Stomach (tissue), 9 donors: Measurements from ENCODE around the gene CPLANE2. TPM values are rescaled to one million over a fixed set of nuclear protein-coding genes. Genes with fewer than 3 reads are reported as not detected.

Experiments
- DNase-seq, 2 donors: peaks; one replicate each; pipeline versions ENCODE4 v3.0.0 to v3.0.0-alpha.2; 2013 to 2019
- H3K27ac ChIP-seq, 5 donors: fragments of 200-600 bp in 4 of 5; sonication (generic) in 4 of 5; one replicate each; pipeline ENCODE4 v1.5.1; 2013 to 2019; ENCODE audit warnings: mild to moderate bottlenecking in 1 of 5, moderate library complexity in 1 of 5
- H3K27me3 ChIP-seq, 3 donors: fragments of 200-600 bp; sonication (generic); one replicate each; pipeline ENCODE4 v1.5.1; 2017 to 2019; ENCODE audit warnings: mixed run types in 1 of 3
- H3K36me3 ChIP-seq, 4 donors: fragments of 200-600 bp; sonication (generic); 1 replicate in 3 of 4; 2 replicates in 1 of 4; pipeline ENCODE4 v1.5.1; 2016 to 2019
- H3K4me1 ChIP-seq, 4 donors: fragments of 200-600 bp; sonication (generic); one replicate each; pipeline ENCODE4 v1.5.1; 2016 to 2019
- H3K4me3 ChIP-seq, 4 donors: fragments of 200-600 bp; sonication (generic) in 3 of 4; one replicate each; pipeline ENCODE4 v1.5.1; 2016 to 2019; ENCODE audit warnings: mild to moderate bottlenecking in 1 of 4
- H3K9me3 ChIP-seq, 4 donors: fragments of 200-600 bp; sonication (generic); one replicate each; pipeline ENCODE4 v1.5.1; 2016 to 2019
- EP300 ChIP-seq: sonication (generic); formaldehyde crosslinking; IDR thresholded peaks from one replicate; pipeline ENCODE4 v1.6.1; 2017; ENCODE audit warnings: antibody characterized with exemption
- POLR2A ChIP-seq, 4 donors: fragments of 450-650 bp; IDR thresholded peaks; one replicate each; pipeline ENCODE4 v1.6.1; 2016; ENCODE audit warnings: antibody characterized with exemption in 4 of 4, control low read depth in 2 of 4, mild to moderate bottlenecking in 1 of 4, moderate library complexity in 1 of 4
- POLR2AphosphoS5 ChIP-seq, 3 donors: sonication (generic); formaldehyde crosslinking; IDR thresholded peaks; one replicate each; pipeline ENCODE4 v1.6.1; 2016; ENCODE audit warnings: antibody characterized with exemption in 3 of 3
- WGBS, 5 donors: extraction: QIAGEN DNeasy Blood & Tissue Kit in 3 of 5; methylation state at CpG; one replicate each; pipeline versions ENCODE4 v1.1.5 to v1.1.7; 2013 to 2018; 5-methylcytosine and 5-hydroxymethylcytosine counted together
- intact Hi-C: fragments of 100-400 bp; cut with DNase I; formaldehyde crosslinking; loops from one replicate; pipeline ENCODE4 v1.15.1; 2023; ENCODE audit warnings: low total_unique reads
- polyA plus RNA-seq, 3 donors: library from polyadenylated mRNA; stranded (reverse); fragments of 200-250 nt; gene quantifications; one replicate each; pipeline ENCODE4 v1.2.3, GENCODE V29; 2013
- total RNA-seq, 5 donors: library from RNA; depleted of rRNA; stranded (reverse); fragments of >200 nt; gene quantifications; one replicate each; pipeline versions ENCODE4 v1.1.0 to v1.2.3, GENCODE V29; 2014 to 2016
- TF ChIP-seq, protein P1 (sequence below), 7 experiments: fragments of 450-650 bp in 4 of 7; fragments of 200-600 bp in 3 of 7; sonication (generic) in 3 of 7; IDR thresholded peaks; one replicate each; pipeline ENCODE4 v1.5.1; 2016 to 2019; ENCODE audit warnings: antibody characterized with exemption in 7 of 7, control low read depth in 2 of 7, mild to moderate bottlenecking in 1 of 7
- donor health status: healthy with polysubstance abuse.
- donor health status: Bipolar disorder and iron deficiency.
- donor health status: healthy.

Gene CPLANE2
- total and polyA plus RNA-seq, 8 donors = 0.45 to 18.8 (median 2.3) TPM; not detected in 1

DNA sequence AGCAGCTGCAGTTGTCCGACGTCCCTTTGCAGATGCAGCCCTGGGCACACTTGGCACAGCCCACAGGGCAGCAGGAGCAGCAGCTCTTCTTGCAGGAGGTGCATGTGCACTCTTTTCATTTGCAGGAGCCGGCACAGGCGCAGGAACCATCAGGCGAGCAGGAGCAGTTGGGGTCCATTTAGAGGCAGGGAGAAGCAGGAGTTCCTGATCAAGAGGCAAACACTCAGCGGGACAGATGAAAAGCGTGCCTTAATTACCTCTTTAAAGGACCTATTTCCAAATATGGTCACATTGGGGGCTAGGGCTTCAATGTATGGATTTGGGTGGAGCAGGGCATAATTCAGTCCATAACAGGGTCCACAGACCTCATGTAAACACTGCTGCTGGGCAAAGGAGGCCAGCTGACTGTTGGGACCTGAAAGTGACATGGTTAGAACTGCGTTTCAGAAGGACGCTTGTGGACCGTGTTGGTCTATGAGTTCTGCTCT, 4.3 kb upstream of the CPLANE2 start:
- H3K4me3 ChIP-seq = no peak overlapping the region
- 65 to 80% (median 72%) methylated on average over 10 of the region's 10 CpGs for WGBS, 5 donors
- H3K36me3 ChIP-seq = peaks cover 0 to 9% (median 1%) of the 10 kb centered on the region in 4 donors
- no peaks in the 10 kb centered on the region for H3K27me3 ChIP-seq
- DNase-seq = no peak
- peaks cover 17 to 35% (median 25%) of the 10 kb centered on the region in 4 donors for H3K4me1 ChIP-seq
- intact Hi-C loops = loop anchor here (5.0 kb wide), 1 partner anchor 159 kb away; no protein-coding TSS in a partner anchor
- H3K27ac ChIP-seq = no peak overlapping the region
- H3K9me3 ChIP-seq = no peaks in the 10 kb centered on the region
- TF ChIP-seq POLR2AphosphoS5 (IDR thresholded peaks at IDR 0.05) (no peak), POLR2A (IDR thresholded peaks at IDR 0.05) (no peak), EP300 (no peak)
- TF ChIP-seq, protein P1, sequence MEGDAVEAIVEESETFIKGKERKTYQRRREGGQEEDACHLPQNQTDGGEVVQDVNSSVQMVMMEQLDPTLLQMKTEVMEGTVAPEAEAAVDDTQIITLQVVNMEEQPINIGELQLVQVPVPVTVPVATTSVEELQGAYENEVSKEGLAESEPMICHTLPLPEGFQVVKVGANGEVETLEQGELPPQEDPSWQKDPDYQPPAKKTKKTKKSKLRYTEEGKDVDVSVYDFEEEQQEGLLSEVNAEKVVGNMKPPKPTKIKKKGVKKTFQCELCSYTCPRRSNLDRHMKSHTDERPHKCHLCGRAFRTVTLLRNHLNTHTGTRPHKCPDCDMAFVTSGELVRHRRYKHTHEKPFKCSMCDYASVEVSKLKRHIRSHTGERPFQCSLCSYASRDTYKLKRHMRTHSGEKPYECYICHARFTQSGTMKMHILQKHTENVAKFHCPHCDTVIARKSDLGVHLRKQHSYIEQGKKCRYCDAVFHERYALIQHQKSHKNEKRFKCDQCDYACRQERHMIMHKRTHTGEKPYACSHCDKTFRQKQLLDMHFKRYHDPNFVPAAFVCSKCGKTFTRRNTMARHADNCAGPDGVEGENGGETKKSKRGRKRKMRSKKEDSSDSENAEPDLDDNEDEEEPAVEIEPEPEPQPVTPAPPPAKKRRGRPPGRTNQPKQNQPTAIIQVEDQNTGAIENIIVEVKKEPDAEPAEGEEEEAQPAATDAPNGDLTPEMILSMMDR (IDR thresholded peaks at IDR 0.05) = no peak

DNA sequence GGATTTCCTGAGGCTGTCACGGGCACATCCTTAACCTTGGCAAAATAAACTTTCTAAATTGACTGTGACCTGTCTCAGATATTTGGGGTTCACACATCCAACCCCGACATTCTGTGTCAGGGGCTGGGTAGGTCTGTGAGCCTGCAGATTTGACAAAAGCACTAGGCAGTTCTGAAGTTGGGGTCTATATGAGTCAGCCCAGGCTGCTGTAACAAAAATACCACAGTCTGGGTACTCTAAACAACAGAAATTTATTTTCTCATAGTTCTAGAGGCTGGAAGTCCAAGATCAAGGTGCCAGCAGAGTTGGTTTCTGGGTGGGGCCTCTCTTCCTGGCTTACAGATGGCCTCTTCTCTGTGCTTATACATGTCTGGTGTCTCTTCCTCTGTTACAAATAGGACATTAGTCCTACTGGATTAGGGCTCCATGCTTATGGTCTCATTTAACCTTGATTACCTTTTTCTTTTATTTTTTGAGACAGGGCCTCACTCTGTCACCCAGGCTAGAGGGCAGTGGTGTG, 3.0 kb upstream of the CPLANE2 start:
- Histone ChIP-seq H3K27ac (no peak overlapping the region), H3K4me1 (peaks cover 22 to 44% (median 32%) of the 10 kb centered on the region in 4 donors), H3K27me3 (no peaks in the 10 kb centered on the region), H3K9me3 (no peaks in the 10 kb centered on the region), H3K36me3 (no peaks in the 10 kb centered on the region), H3K4me3 (no peak overlapping the region)
- 82 to 97% (median 90%) methylated on average over 2 of the region's 2 CpGs for WGBS, 5 donors
- intact Hi-C loops = loop anchor here (5.0 kb wide), 1 partner anchor 158 kb away; no protein-coding TSS in a partner anchor
- DNase-seq = no peak
- TF ChIP-seq EP300 (no peak), POLR2A (IDR thresholded peaks at IDR 0.05) (no peak), POLR2AphosphoS5 (IDR thresholded peaks at IDR 0.05) (no peak)
- TF ChIP-seq, protein P1 (IDR thresholded peaks at IDR 0.05) = no peak

DNA sequence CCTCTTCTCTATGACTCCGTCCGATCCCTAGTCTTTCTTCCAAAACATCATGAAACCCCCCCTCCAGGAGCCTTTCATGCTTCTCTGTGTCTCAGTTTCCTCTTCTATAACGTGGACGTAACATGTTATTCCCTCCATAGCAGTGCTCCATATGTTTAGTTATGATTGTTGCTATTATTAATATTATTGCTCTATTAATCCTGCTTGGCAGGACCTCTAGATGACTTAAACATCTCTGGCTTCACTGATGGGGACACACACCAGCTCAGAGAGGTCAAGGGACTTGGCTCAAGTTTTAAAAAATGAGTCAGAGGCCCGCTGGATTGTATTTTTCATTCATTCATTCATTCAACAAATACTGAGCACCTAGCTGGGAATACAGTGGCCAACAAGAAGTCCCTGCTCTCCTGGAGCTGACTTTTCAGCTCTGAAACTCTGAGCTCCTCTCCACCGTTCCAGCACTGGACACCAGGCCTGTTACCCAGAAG, 404 bp upstream of the CPLANE2 start:
- H3K9me3 ChIP-seq = no peaks in the 10 kb centered on the region
- no peaks in the 10 kb centered on the region for H3K27me3 ChIP-seq
- 13 to 19% (median 18%) methylated on average over 6 of the region's 6 CpGs for WGBS, 5 donors
- H3K27ac ChIP-seq = peak overlapping the region; percentile 86 to 94 (median 93)
- peaks cover 0 to 13% (median 3%) of the 10 kb centered on the region in 4 donors for H3K36me3 ChIP-seq
- DNase-seq = peak in 1 of 2 donors; percentile 43
- H3K4me3 ChIP-seq = peak overlapping the region; percentile 56 to 66 (median 60)
- peak in 1 of 4 donors; percentile 6 for TF ChIP-seq POLR2A (IDR thresholded peaks at IDR 0.05)
- TF ChIP-seq, protein P1 (IDR thresholded peaks at IDR 0.05) = no peak
- no peak for TF ChIP-seq EP300
- TF ChIP-seq POLR2AphosphoS5 (IDR thresholded peaks at IDR 0.05) = no peak
- peaks cover 17 to 27% (median 24%) of the 10 kb centered on the region in 4 donors for H3K4me1 ChIP-seq
- intact Hi-C loops = no loop called here

DNA sequence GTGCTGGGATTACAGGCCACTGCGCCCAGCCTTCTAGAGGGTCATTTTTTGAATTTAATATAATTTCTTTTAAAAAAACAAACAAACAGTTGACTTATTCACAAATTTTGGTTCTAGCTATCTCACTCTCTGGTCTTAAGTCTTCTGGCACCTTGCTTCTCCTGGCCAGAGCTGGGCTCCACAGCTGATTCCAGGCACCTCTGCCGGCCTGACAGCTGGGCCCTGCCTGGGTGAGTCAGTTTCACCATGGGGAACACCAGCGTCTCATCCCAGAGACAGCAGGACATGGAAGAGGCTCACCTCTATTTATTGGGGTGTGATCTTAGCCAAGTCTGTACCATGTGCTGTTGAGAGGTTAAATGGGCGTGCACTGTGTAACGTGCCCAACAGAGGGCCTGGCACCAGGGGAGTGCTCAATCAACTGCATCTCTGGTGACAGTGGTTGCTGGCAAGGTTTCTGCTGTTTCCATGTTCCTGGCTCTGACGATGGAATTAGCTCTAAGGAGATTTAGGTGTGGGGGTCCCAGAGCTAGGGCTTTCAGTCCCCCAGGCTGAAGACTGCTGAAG, 956 bp downstream of the CPLANE2 start:
- Histone ChIP-seq H3K27ac (peak overlapping the region; percentile 86 to 94 (median 93)), H3K9me3 (no peaks in the 10 kb centered on the region), H3K36me3 (peaks cover 0 to 25% (median 14%) of the 10 kb centered on the region in 4 donors), H3K27me3 (no peaks in the 10 kb centered on the region), H3K4me1 (peaks cover 17 to 27% (median 24%) of the 10 kb centered on the region in 4 donors), H3K4me3 (peak overlapping the region; percentile 56 to 66 (median 60))
- DNase-seq = peak; percentile 65 to 78
- WGBS, 5 donors = 26 to 44% (median 32%) methylated on average over 6 of the region's 6 CpGs
- intact Hi-C loops = no loop called here
- TF ChIP-seq, protein P1 (IDR thresholded peaks at IDR 0.05) = peak in 1 of 7 experiments; percentile 46
- TF ChIP-seq EP300 = no peak
- TF ChIP-seq POLR2AphosphoS5 (IDR thresholded peaks at IDR 0.05) = peak in 2 of 3 donors; percentile 27 to 47
- no peak for TF ChIP-seq POLR2A (IDR thresholded peaks at IDR 0.05)
